ENCODE data around the gene FCHSD2. TPM values are rescaled to one million over a fixed set of nuclear protein-coding genes. Genes with fewer than 3 reads are reported as not detected.

The FCHSD2 gene
- total and polyA plus RNA-seq, 2 donors (not counting 1 experiment from before 2014, with no cell fraction given), result 113 to 189 TPM

GRCh38 chr11:73173755-73174494 lies 31.8 kb upstream of the FCHSD2 start:
- Histone ChIP-seq H3K27me3 (replicated peaks in 1 of 4; ENCODE audit: control extremely low read depth in 1 of 4, control insufficient read depth in 3 of 4, insufficient read depth in 4 of 4, low read length in 3 of 4) (no peaks in the 10 kb centered on the region), H3K9ac (ENCODE audit: low read length) (no peak overlapping the region), H4K20me1 (ENCODE audit: control insufficient read depth, insufficient read depth, low read length, poor library complexity, severe bottlenecking) (no peaks in the 10 kb centered on the region), H2AFZ (ENCODE audit: insufficient read depth, low read depth, low read length, poor library complexity, severe bottlenecking) (no peak overlapping the region), H3K4me3 (ENCODE audit: control extremely low read depth in 1 of 5, extremely low read depth in 1 of 5, insufficient read depth in 1 of 5, low read depth in 2 of 5, low read length in 4 of 5) (no peak overlapping the region), H3K4me1 (ENCODE audit: control insufficient read depth in 2 of 2, insufficient read depth in 2 of 2, low read length in 2 of 2) (peaks cover 41 to 50% of the 10 kb centered on the region in 2 donors), H3K79me2 (ENCODE audit: control insufficient read depth, insufficient read depth, low read length) (peaks cover 71% of the 10 kb centered on the region), H3K27ac (ENCODE audit: low read length in 2 of 2) (no peak overlapping the region), H3K36me3 (replicated peaks in 1 of 2; ENCODE audit: control extremely low read depth in 1 of 2, control insufficient read depth in 1 of 2, extremely low read depth in 1 of 2, insufficient read depth in 2 of 2, low read length in 1 of 2) (no peaks in the 10 kb centered on the region), H3K9me3 (ENCODE audit: control extremely low read depth in 1 of 3, control insufficient read depth in 2 of 3, insufficient read depth in 1 of 3, low read length in 2 of 3) (no peaks in the 10 kb centered on the region), H3K4me2 (replicated peaks; ENCODE audit: low read depth, low read length, poor library complexity, severe bottlenecking) (no peak overlapping the region)
- WGBS (ENCODE audit: insufficient coverage), result 89% methylated on average over 10 of the region's 11 CpGs
- ATAC-seq (ENCODE audit: low read depth) (no peak), DNase-seq (no peak)
- Mint-ChIP-seq H3K4me3 (no peak overlapping the region), H3K27me3 (no peaks in the 10 kb centered on the region), H3K9me3 (ENCODE audit: insufficient read depth) (no peaks in the 10 kb centered on the region), H3K27ac (no peak overlapping the region), H3K4me1 (peaks cover 62% of the 10 kb centered on the region)
- ChIA-PET CTCF (interaction anchor here (1.5 to 9.6 kb wide), 4 partner anchors 12 to 343 kb away, joined by 3 to 271 read pairs (median 126); partner anchors contain the start of gene FCHSD2), POLR2A (no interaction called here)
- intact Hi-C loops (cut with micrococcal nuclease), result loop anchor here (10.0 kb wide), 1 partner anchor 49 kb away; no protein-coding TSS in a partner anchor
- TF ChIP-seq EZH2 (IDR thresholded peaks at IDR 0.05; ENCODE audit: borderline replicate concordance, insufficient read depth, low read depth, low read length, poor library complexity, severe bottlenecking), result no peak
- TF ChIP-seq, protein P1, sequence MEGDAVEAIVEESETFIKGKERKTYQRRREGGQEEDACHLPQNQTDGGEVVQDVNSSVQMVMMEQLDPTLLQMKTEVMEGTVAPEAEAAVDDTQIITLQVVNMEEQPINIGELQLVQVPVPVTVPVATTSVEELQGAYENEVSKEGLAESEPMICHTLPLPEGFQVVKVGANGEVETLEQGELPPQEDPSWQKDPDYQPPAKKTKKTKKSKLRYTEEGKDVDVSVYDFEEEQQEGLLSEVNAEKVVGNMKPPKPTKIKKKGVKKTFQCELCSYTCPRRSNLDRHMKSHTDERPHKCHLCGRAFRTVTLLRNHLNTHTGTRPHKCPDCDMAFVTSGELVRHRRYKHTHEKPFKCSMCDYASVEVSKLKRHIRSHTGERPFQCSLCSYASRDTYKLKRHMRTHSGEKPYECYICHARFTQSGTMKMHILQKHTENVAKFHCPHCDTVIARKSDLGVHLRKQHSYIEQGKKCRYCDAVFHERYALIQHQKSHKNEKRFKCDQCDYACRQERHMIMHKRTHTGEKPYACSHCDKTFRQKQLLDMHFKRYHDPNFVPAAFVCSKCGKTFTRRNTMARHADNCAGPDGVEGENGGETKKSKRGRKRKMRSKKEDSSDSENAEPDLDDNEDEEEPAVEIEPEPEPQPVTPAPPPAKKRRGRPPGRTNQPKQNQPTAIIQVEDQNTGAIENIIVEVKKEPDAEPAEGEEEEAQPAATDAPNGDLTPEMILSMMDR (IDR thresholded peaks at IDR 0.05), result no peak

Measured in B cell (primary cell).